Activated CD4-positive, alpha-beta T cell treated with anti-CD3 and anti-CD28 coated beads, Interleukin-2, Interleukin-4, amounts not matched to agents 100 ng/mL and 50 ng/mL, durations not matched to agents 16 hours and 8 hours (primary cell): ENCODE data around the gene SHMT1.
"Not testable (repeated sequence)": the region's sequence is repeated elsewhere in the genome, so short reads cannot be mapped to it uniquely, and the experiment has no call there.

Experiments
- DNase-seq: peaks from one replicate; pipeline ENCODE4 v3.0.0-alpha.2; 2020; ENCODE audit warnings: low spot score

SHMT1 gene

DNA sequence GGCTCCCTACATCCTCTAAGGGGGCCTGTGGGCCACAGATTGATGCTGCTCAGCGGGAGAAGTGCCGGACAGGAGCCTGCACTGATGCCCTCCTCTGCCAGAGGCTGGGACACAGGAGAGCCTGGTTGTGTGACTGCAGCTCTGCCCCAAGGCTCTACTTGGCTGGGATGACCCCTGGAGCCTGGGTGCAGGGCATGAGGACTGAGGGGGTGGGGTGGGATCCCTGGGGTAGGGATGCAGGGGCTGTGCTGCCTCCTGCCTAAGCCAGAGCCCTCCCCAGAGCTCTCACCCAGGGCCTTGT, 14.8 kb upstream of the SHMT1 start:
- DNase-seq: no peak

- no peak for DNase-seq
Measured at GRCh38 chr17:18377437-18378204, 14.3 kb upstream of the SHMT1 start, which contains the start of gene EVPLL. EVPLL (plus strand) TSS chr17:18377778; CDS start chr17:18380938, 3,160 bp downstream.

- no peak for DNase-seq
Measured at GRCh38 chr17:18374216-18374615, 10.9 kb upstream of the SHMT1 start.

DNA sequence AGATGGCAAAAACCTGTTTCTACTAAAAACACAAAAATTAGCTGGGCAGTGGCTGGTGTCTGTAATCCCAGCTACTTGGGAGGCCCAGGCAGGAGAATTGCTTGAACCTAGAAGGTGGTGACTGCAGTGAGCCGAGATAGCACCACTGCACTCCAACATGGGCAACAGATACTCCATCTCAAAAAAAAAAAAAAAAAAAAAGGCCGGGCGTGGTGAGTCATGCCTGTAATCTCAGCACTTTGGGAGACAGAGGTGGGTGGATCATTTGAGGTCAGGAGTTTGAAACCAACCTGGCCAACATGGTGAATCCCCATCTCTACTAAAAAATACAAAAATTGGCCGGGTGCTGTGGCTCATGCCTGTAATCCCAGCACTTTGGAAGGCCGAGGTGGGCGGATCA, 9.8 kb upstream of the SHMT1 start:
- peak; percentile 36 for DNase-seq

- DNase-seq: peak; percentile 31
Measured at GRCh38 chr17:18371455-18371854, 8.1 kb upstream of the SHMT1 start.

DNA sequence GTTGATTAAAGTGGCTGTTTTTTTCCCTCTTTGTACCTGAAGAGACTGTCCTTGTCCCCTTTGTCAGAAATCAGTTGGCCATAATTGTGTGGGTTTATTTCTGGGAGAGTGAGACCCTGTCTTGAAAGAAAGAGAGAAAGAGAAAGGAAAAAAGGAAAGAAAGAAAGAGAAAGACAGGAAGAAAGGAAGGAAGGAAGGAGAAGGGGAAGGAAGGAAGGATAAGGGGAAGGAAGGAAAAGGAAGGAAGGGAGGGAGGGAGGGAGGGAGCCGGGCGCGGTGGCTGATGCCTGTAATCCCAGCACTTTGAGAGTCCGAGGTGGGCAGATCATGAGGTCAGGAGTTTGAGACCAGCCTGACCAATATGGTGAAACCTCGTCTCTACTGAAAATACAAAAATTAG, 7.4 kb upstream of the SHMT1 start:
- DNase-seq: no peak

GRCh38 chr17:18368946-18369345, 5.6 kb upstream of the SHMT1 start:
- DNase-seq: no peak

- no peak for DNase-seq
Measured at GRCh38 chr17:18364166-18364565, 816 bp upstream of the SHMT1 start.

GRCh38 chr17:18362698-18363100, 651 bp downstream of the SHMT1 start:
- peak; percentile 15 for DNase-seq

- DNase-seq: no peak
Measured at GRCh38 chr17:18361837-18362697, 1.3 kb downstream of the SHMT1 start.

DNA sequence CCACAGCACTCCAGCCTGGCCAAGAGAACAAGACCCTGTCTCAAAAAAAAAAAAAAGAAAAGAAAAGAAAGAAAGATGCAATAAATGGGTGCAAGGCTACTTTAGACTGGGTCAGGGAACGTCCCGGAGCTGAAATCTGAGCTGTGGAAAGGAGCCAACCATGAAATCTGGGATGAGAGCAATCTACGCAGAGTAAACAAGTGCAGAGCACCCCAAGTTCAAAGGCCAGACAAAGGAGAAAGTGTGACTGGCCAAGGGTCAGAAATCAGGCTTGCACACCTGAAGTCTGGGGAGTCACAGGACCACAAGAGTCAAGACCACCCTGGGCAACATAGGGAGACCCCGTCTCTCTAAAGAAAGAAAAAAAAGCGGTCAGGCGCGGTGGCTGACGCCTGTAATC, 2.8 kb downstream of the SHMT1 start:
- no peak for DNase-seq

DNA sequence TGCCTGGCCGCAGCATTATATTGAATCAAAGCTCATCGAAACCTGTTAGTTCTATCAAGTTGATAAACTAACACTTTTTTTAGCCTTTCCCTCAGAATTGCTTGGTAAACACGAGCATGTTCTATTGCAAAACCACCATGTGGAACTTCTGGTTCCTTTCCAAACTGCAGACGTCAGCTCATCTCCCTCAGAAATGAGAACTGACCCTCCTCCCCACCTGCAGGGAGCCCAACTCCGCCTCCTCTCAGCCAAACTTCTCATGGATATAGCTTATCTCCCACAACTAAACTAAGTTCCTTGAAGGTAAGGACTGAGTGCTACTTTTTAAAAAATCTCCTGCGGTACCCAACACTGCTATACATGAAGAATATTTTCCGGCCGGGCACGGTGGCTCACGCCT, 6.7 kb downstream of the SHMT1 start:
- DNase-seq: no peak

- no peak for DNase-seq
Measured at GRCh38 chr17:18353541-18353940, 9.8 kb downstream of the SHMT1 start.

GRCh38 chr17:18344021-18344420, 19.3 kb downstream of the SHMT1 start:
- DNase-seq: no peak

GRCh38 chr17:18339933-18340332, 23.4 kb downstream of the SHMT1 start:
- no peak for DNase-seq

- not testable (repeated sequence) for DNase-seq
Measured at GRCh38 chr17:18338158-18338557, 25.2 kb downstream of the SHMT1 start.

GRCh38 chr17:18332909-18333489, 30.4 kb downstream of the SHMT1 start:
- DNase-seq: peak; percentile 33

DNA sequence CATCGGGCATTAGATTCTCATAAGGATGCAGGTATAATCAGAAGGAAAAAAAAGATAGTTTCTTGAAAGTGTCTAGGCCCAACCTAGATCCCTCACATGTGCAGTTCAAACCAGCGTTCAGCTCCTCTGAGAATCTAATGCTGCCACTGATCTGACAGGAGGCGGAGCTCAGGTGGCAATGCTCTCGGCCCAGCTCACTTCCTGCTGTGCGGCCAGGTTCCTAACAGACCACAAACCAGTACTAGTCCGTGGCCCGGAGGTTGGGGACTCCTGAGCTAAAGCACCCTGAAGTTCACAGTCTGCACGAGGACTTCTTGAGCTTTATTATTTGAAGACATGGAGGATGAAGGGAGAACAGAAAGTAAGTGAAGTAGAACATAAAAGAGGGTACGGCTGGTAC, 31.5 kb downstream of the SHMT1 start:
- no peak for DNase-seq

DNA sequence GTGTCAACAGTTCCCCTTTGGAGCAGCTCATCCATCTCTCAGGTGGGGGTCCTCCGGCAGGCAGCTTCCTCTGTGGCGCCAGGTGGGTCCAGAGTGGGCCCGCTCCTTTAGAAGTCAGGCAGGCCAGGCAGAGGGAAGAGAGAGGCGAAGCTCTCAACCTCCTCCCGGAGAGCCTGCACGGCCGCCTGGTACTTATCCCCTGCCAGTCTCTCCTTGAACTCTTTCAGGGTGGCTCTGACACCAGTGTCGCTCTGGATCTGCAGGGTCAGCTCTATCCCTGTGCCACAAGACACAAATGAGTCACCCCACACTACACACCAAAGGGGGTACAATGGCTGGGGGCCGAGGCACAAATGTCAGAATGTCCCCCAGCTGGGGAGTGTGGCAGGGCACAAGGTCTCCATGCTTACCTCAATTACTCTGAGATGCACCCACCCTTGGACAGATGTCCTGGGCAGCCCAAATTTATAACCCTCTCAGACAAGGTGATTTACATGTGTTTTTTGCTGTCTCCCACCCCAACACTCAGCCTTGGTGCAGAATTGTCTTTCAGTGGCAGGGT, 34.6 kb downstream of the SHMT1 start:
- no peak for DNase-seq

DNA sequence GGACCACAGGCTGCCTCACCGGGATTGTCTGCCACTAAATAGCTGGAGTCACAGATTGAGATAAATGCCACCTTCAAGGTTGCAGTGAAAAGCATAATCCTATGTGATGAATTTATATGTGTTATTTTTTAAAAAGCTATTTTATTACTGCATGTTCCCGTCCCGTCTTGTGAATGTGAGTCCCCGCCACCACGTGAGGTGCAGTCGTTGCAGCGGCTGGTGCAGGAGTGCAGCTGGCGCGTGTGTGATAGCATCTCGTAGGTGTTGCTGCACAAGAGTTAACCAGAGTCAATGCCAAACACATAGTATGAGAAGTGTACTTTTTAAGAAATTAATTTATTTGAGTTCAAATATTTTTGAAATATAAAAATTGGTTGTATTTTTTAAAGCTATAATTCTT, 35.8 kb downstream of the SHMT1 start:
- DNase-seq: no peak

DNA sequence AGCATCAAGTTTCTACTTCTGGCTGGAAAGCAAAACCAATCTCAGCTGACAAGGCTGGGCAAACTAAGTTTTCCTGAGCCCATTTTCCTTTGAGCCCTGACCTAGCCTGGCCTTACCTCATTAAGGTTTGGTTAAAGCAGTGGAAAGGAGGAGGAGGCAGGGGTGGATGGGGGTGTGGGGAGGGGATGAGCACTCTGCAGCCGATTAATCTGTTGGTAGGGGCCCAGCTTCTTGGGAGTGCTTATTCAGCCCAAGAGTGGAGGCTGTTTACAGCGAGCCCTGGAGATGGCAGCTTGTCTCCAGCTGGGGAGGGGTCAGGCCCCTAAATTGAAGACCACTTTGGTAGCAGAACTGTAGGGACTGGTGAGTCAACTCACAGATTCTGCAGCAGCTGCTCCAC, 36.3 kb downstream of the SHMT1 start:
- DNase-seq: no peak

GRCh38 chr17:18326572-18326971, 36.8 kb downstream of the SHMT1 start:
- DNase-seq: no peak

- DNase-seq: no peak
Measured at GRCh38 chr17:18326039-18326438, 37.3 kb downstream of the SHMT1 start.
